ENCODE results near the gene PTPRQ. TPM values are rescaled to one million over a fixed set of nuclear protein-coding genes. Genes with fewer than 3 reads are reported as not detected.

PTPRQ gene
- polyA plus RNA-seq, 1 experiment, result 5.1 TPM

- Histone ChIP-seq H3K4me3 (ENCODE audit: low read depth, low read length) (no peak overlapping the region), H3K27me3 (ENCODE audit: control insufficient read depth, insufficient read depth, low read length) (no peaks in the 10 kb centered on the region), H3K36me3 (ENCODE audit: control insufficient read depth, insufficient read depth, low read length) (no peaks in the 10 kb centered on the region)
- ChIA-PET CTCF (no interaction called here), POLR2A (no interaction called here)
- DNase-seq (ENCODE audit: low read depth), result no peak
- TF ChIP-seq CTCF (IDR thresholded peaks at IDR 0.05; ENCODE audit: insufficient read depth, low read depth, low read length), result no peak
These were observed 46.3 kb downstream of the PTPRQ start for GRCh38 chr12:80490329-80490728.

GRCh38 chr12:80491166-80491565 is 47.1 kb downstream of the PTPRQ start:
- CTCF ChIA-PET, result no interaction called here
- no peak overlapping the region for H3K4me3 ChIP-seq (ENCODE audit: low read depth, low read length)
- POLR2A ChIA-PET, result no interaction called here
- no peak for TF ChIP-seq CTCF (IDR thresholded peaks at IDR 0.05; ENCODE audit: insufficient read depth, low read depth, low read length)
- H3K36me3 ChIP-seq (ENCODE audit: control insufficient read depth, insufficient read depth, low read length), result no peaks in the 10 kb centered on the region
- no peak for DNase-seq (ENCODE audit: low read depth)
- H3K27me3 ChIP-seq (ENCODE audit: control insufficient read depth, insufficient read depth, low read length), result no peaks in the 10 kb centered on the region

- DNase-seq (ENCODE audit: low read depth), result no peak
- ChIA-PET POLR2A (no interaction called here), CTCF (interaction anchor here (1.2 kb wide), 1 partner anchor 82 kb away, joined by 7 read pairs; no protein-coding TSS in a partner anchor)
- H3K27me3 ChIP-seq (ENCODE audit: control insufficient read depth, insufficient read depth, low read length), result no peaks in the 10 kb centered on the region
- no peaks in the 10 kb centered on the region for H3K36me3 ChIP-seq (ENCODE audit: control insufficient read depth, insufficient read depth, low read length)
- TF ChIP-seq CTCF (IDR thresholded peaks at IDR 0.05; ENCODE audit: insufficient read depth, low read depth, low read length), result no peak
- no peak overlapping the region for H3K4me3 ChIP-seq (ENCODE audit: low read depth, low read length)
These were observed 49.4 kb downstream of the PTPRQ start for GRCh38 chr12:80493466-80493865.

- DNase-seq (ENCODE audit: low read depth), result no peak
- TF ChIP-seq CTCF (IDR thresholded peaks at IDR 0.05; ENCODE audit: insufficient read depth, low read depth, low read length), result no peak
- Histone ChIP-seq H3K36me3 (ENCODE audit: control insufficient read depth, insufficient read depth, low read length) (no peaks in the 10 kb centered on the region), H3K27me3 (ENCODE audit: control insufficient read depth, insufficient read depth, low read length) (no peaks in the 10 kb centered on the region), H3K4me3 (ENCODE audit: low read depth, low read length) (no peak overlapping the region)
- POLR2A ChIA-PET, result no interaction called here
- CTCF ChIA-PET, result no interaction called here
These were observed 50.8 kb downstream of the PTPRQ start for GRCh38 chr12:80494836-80495235.

GRCh38 chr12:80498059-80498728 is 54.2 kb downstream of the PTPRQ start:
- no peak for DNase-seq (ENCODE audit: low read depth)
- ChIA-PET POLR2A (no interaction called here), CTCF (interaction anchor here (0.9 kb wide), 1 partner anchor 34 kb away, joined by 4 read pairs; no protein-coding TSS in a partner anchor)
- no peak overlapping the region for H3K4me3 ChIP-seq (ENCODE audit: low read depth, low read length)
- H3K36me3 ChIP-seq (ENCODE audit: control insufficient read depth, insufficient read depth, low read length), result no peaks in the 10 kb centered on the region
- H3K27me3 ChIP-seq (ENCODE audit: control insufficient read depth, insufficient read depth, low read length), result no peaks in the 10 kb centered on the region
- TF ChIP-seq CTCF (IDR thresholded peaks at IDR 0.05; ENCODE audit: insufficient read depth, low read depth, low read length), result no peak

All from BJ (cell line).